Neutrophil (primary cell): ENCODE measurements around the gene BCAS1.

Experiments
- H3K27ac ChIP-seq: fragments of 200-600 bp; sonication (generic); 2 replicates; pipeline ENCODE4 v1.5.1; 2016; ENCODE audit warnings: mild to moderate bottlenecking, moderate library complexity
- H3K27me3 ChIP-seq: fragments of 200-600 bp; sonication (generic); 2 replicates; pipeline ENCODE4 v1.6.0; 2016; ENCODE audit warnings: mild to moderate bottlenecking
- H3K36me3 ChIP-seq: fragments of 200-600 bp; sonication (generic); 2 replicates; pipeline ENCODE4 v1.5.1; 2017
- H3K4me1 ChIP-seq, 2 experiments: fragments of 200-600 bp in 1 of 2; sonication (generic) in 1 of 2; 1 replicate in 1 of 2; 2 replicates in 1 of 2; pipeline versions ENCODE4 v1.5.1 to v1.6.1; 2013 to 2016; ENCODE audit warnings: low read depth in 1 of 2, low read length in 1 of 2, mild to moderate bottlenecking in 1 of 2, moderate library complexity in 1 of 2; ENCODE audit not compliant: control insufficient read depth in 1 of 2, insufficient read depth in 1 of 2
- H3K4me3 ChIP-seq, 2 experiments: fragments of 200-600 bp in 1 of 2; sonication (generic) in 1 of 2; 1 replicate in 1 of 2; 2 replicates in 1 of 2; pipeline ENCODE4 v1.5.1; 2013 to 2016; ENCODE audit warnings: low read depth in 1 of 2, low read length in 1 of 2, mild to moderate bottlenecking in 1 of 2, moderate library complexity in 1 of 2
- H3K9me3 ChIP-seq: fragments of 200-600 bp; sonication (generic); 2 replicates; pipeline ENCODE4 v1.5.1; 2016
- CTCF ChIP-seq: fragments of 200-600 bp; sonication (generic); IDR thresholded peaks from 2 replicates; pipeline ENCODE4 v1.5.1; 2016; ENCODE audit warnings: antibody characterized with exemption

BCAS1 gene

GRCh38 chr20:53950578-53950977 is 119.8 kb downstream of the BCAS1 start:
- Histone ChIP-seq H3K4me1 (peaks cover 10 to 12% of the 10 kb centered on the region in 2 experiments), H3K36me3 (no peaks in the 10 kb centered on the region), H3K4me3 (no peak overlapping the region), H3K27ac (no peak overlapping the region), H3K9me3 (no peaks in the 10 kb centered on the region), H3K27me3 (no peaks in the 10 kb centered on the region)
- TF ChIP-seq CTCF: no peak

DNA sequence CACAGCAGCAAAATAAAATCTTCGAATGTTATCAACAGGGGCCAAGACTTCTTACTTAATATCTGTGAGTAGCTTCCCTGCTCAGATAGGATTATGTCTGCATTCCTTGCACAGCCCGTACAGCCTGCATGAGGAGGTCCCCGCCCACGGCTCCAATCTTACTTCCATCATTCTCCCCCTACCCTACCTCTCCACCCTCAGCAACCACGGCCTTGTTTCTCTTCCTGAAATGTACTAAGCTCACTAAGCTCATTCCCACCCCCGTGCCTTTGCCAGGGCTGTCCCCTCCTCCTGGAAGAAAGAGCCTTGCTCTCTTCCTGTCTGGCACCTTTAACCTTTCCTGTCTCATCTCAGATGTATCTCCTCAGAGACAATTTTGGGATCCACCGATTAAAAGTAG is 120.4 kb downstream of the BCAS1 start:
- Histone ChIP-seq H3K27me3 (no peaks in the 10 kb centered on the region), H3K36me3 (no peaks in the 10 kb centered on the region), H3K4me1 (peaks cover 10 to 12% of the 10 kb centered on the region in 2 experiments), H3K4me3 (no peak overlapping the region), H3K27ac (no peak overlapping the region), H3K9me3 (no peaks in the 10 kb centered on the region)
- no peak for TF ChIP-seq CTCF

DNA sequence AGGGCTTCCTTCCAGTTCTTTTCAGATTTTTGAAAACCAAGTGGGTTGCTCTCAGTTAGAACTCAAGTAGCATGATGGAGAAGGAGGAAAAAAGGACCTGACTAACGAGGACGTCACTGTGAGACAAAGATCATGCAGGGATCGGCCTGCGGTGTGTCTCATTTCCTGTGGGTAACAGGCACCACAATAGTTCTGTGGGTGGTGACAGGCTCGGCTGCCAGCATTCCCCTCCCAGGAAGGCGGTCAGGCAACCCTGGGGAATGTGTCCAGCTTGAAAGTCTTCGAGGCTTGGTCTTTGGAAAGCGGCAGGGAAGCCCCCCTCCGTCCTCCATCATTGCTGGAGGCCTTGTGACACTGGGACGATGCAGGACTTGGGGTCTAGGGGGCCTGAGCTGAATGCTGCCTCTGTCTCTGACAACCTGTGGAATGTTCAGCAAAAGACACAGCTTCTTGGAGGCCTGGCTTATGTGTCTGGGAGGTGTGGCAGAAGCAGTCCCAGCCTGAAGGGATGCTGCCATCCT is 121.0 kb downstream of the BCAS1 start:
- no peak overlapping the region for H3K4me3 ChIP-seq
- peak overlapping the region; percentile 64 for H3K27ac ChIP-seq
- peaks cover 10 to 12% of the 10 kb centered on the region in 2 experiments for H3K4me1 ChIP-seq
- H3K9me3 ChIP-seq: no peaks in the 10 kb centered on the region
- no peak for TF ChIP-seq CTCF
- H3K27me3 ChIP-seq: no peaks in the 10 kb centered on the region
- H3K36me3 ChIP-seq: no peaks in the 10 kb centered on the region

- Histone ChIP-seq H3K27ac (peak overlapping the region; percentile 64), H3K4me1 (peaks cover 16 to 19% of the 10 kb centered on the region in 2 experiments), H3K27me3 (no peaks in the 10 kb centered on the region), H3K4me3 (no peak overlapping the region), H3K36me3 (no peaks in the 10 kb centered on the region), H3K9me3 (no peaks in the 10 kb centered on the region)
- no peak for TF ChIP-seq CTCF
These were observed 121.7 kb downstream of the BCAS1 start for GRCh38 chr20:53948383-53949318.

DNA sequence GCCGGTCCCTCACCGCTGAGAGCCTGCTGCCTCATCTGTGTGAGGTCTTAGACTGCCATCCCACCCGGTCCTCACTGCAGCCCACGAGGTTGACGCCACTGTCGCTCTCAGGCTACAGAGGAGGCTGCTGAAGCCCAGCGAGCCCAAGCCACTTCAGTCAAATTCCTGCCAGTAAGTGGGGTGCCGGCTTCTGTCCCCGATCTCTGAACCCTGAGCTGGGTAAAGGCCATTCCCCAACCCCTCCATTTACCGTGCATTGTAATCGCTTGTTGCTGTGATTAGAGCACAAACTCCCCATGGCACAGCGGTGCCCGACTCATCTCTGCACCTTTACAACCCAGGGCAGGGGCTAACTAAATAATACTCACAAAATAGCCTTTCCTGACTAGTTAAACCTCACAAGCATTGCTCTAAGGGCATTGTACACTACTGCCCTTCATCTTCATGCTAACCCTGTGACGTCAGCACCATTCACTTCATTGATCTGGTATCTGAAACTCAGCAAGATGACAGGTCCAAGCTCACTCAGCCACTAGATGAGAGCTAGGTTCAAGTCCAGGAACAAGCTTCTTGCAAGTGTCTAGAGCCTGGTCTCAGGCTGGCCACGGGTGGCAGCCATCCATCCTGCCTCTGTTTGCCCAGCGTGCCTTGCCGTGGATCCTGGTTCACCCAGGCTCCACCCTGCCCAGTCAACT is 122.7 kb downstream of the BCAS1 start:
- no peaks in the 10 kb centered on the region for H3K9me3 ChIP-seq
- H3K4me3 ChIP-seq: no peak overlapping the region
- H3K36me3 ChIP-seq: no peaks in the 10 kb centered on the region
- no peaks in the 10 kb centered on the region for H3K27me3 ChIP-seq
- H3K27ac ChIP-seq: no peak overlapping the region
- H3K4me1 ChIP-seq: peaks cover 24 to 27% of the 10 kb centered on the region in 2 experiments
- no peak for TF ChIP-seq CTCF
